Peyer's patch (tissue), 4 donors: Measurements from ENCODE around the gene THAP9.

Experiments used
- POLR2A ChIP-seq, 2 donors: fragments of 450-650 bp; IDR thresholded peaks; one replicate each; pipeline ENCODE4 v1.5.1; 2017; ENCODE audit warnings: antibody characterized with exemption in 2 of 2, mild to moderate bottlenecking in 2 of 2, moderate library complexity in 2 of 2
- TF ChIP-seq, protein P1 (sequence below), 6 experiments: fragments of 450-650 bp in 4 of 6; fragments of 200-600 bp in 2 of 6; sonication (generic) in 1 of 6; IDR thresholded peaks; one replicate each; pipeline ENCODE4 v1.5.1; 2017 to 2019; ENCODE audit warnings: antibody characterized with exemption in 6 of 6, mild to moderate bottlenecking in 3 of 6, moderate library complexity in 1 of 6

DNA sequence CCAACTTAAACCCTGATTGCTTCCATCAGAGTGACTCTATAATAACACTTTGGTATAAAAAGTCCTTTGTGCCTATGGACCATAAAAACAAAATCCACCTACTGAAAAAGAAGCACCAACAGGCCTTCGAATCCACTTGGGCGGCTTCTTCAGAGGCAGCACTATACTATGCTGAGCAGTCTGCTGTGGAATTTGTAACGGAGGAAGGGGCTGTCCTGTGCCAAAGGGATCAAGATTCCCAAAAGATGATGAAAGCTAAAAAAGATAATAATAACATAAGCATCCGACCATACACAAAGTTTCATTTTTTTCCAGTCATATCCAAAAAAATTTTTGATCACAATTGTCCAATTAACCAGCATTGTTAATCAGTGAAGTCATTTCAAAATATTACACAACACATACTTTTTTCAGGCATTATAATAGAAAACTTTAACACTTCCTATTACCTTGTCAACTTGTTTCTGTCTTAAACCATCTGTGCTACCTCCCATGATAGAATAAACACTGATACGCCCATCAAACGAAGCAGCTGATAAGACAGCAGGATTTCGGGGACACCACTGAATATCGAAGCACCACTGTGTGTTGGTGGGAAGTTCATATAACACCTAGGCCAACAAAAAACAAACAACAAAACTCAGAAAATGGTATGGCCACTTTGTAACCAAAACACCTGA lies 33.7 kb upstream of the THAP9 start:
- TF ChIP-seq, protein P1, sequence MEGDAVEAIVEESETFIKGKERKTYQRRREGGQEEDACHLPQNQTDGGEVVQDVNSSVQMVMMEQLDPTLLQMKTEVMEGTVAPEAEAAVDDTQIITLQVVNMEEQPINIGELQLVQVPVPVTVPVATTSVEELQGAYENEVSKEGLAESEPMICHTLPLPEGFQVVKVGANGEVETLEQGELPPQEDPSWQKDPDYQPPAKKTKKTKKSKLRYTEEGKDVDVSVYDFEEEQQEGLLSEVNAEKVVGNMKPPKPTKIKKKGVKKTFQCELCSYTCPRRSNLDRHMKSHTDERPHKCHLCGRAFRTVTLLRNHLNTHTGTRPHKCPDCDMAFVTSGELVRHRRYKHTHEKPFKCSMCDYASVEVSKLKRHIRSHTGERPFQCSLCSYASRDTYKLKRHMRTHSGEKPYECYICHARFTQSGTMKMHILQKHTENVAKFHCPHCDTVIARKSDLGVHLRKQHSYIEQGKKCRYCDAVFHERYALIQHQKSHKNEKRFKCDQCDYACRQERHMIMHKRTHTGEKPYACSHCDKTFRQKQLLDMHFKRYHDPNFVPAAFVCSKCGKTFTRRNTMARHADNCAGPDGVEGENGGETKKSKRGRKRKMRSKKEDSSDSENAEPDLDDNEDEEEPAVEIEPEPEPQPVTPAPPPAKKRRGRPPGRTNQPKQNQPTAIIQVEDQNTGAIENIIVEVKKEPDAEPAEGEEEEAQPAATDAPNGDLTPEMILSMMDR (IDR thresholded peaks at IDR 0.05) = no peak
- TF ChIP-seq POLR2A (IDR thresholded peaks at IDR 0.05) = no peak
